Cardiac fibroblast (primary cell): ENCODE measurements around the gene EGF.
"Not testable (repeated sequence)": the region's sequence is repeated elsewhere in the genome, so short reads cannot be mapped to it uniquely, and the experiment has no call there.

Source experiments
- DNase-seq, 2 donors: peaks; one replicate each; pipeline versions ENCODE4 v3.0.0 to v3.0.0-alpha.2; 2010; ENCODE audit warnings: low read depth in 2 of 2
- H3K4me3 ChIP-seq, 2 donors: replicated peaks in 1 of 2; 1 replicate in 1 of 2; 2 replicates in 1 of 2; pipeline ENCODE4 v1.5.1; 2011; ENCODE audit warnings: low read depth in 2 of 2, low read length in 2 of 2, mild to moderate bottlenecking in 2 of 2, moderate library complexity in 1 of 2
- CTCF ChIP-seq: IDR thresholded peaks from one replicate; pipeline ENCODE4 v1.5.1; 2011; ENCODE audit warnings: low read depth, mild to moderate bottlenecking, low read length, inconsistent platforms

The EGF gene

DNA sequence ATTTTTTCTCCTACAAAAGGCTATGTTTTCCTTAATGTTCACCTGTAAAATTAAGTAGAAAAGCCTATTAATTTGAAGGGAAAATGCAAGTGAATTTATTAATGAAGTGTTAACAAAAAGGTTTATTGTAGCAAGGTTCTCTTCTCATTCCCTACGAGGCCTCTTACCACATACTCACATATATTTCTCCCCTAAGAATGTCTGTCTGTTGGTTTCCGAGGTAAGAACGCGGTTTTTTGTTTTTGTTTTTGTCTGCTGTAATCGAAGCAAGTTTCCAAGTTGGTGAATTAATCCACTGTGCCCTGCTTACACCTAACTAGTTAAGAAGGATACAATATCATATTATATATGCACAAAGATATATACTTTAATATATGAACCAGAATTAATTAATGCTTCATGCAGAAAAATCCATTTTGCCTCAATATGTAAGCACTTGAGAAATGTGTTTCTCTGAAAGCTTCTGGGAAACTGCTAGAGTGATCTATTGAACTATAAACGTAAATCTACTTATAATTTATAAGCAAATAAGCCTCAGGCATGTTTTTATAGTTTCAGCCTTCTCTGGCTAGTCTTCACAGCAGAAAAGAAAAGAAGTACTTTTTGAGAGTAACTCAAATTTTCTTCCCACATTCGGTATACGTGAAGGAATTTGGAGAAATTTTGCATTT is 120.8 kb downstream of the EGF start:
- DNase-seq, result no peak
- no peak for TF ChIP-seq CTCF
- no peak overlapping the region for H3K4me3 ChIP-seq

DNA sequence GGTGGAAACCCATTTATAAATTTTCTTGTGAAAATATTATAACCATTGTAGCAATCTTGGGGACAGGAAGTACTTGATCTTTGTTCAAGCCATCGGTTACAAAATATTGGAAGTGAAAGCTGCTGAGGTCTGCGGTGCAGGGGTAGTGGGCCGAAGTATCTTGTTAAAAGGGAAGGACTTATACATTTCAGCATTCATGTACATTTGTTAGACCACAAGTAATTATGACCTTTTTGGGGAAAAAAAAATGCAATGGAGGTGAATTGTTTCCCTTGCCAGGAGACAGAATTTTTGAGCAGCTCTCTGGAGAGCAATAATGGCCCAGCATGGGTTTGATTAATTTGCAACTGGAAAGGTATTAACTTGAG is 121.3 kb downstream of the EGF start:
- DNase-seq, result no peak
- TF ChIP-seq CTCF, result no peak
- H3K4me3 ChIP-seq, result no peak overlapping the region

DNA sequence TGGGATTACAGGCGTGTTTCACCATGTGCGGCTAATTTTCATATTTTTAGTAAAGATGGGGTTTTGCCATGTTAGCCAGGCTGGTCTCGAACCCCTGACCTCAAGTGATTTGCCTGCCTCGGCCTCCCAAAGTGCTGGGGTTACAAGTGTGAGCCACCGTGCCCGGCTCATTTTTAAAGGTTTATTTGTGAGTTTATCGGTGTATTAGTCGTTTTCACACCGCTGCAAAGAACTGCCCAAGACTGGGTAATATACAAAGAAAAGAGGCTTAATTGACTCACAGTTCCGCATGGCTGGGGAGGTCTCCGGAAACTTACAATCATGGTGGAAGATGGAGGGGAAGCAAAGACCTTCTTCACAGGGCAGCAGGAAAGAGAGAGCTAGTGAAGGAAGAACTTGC is 126.5 kb downstream of the EGF start:
- not testable (repeated sequence) for H3K4me3 ChIP-seq, DNase-seq

DNA sequence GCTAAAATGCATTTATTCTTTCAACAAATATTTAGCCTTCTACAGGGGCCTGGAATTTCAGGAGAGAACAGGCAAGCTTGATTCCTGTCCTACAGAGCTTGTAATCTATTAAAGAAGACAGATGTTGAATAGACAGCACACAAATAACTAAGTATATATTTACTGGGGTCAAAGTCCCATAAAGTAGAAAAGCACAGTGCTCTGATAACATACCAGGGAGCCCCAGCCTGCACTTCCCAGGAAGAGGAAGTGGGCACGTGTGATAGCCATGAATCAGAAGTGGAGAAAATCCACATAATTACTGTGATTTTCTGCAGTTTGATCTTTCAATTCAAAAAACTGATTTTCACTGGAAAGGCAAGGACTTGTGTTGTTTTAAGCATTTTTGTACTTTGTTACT is 129.1 kb downstream of the EGF start:
- DNase-seq, result no peak
- no peak for TF ChIP-seq CTCF
- no peak overlapping the region for H3K4me3 ChIP-seq

DNA sequence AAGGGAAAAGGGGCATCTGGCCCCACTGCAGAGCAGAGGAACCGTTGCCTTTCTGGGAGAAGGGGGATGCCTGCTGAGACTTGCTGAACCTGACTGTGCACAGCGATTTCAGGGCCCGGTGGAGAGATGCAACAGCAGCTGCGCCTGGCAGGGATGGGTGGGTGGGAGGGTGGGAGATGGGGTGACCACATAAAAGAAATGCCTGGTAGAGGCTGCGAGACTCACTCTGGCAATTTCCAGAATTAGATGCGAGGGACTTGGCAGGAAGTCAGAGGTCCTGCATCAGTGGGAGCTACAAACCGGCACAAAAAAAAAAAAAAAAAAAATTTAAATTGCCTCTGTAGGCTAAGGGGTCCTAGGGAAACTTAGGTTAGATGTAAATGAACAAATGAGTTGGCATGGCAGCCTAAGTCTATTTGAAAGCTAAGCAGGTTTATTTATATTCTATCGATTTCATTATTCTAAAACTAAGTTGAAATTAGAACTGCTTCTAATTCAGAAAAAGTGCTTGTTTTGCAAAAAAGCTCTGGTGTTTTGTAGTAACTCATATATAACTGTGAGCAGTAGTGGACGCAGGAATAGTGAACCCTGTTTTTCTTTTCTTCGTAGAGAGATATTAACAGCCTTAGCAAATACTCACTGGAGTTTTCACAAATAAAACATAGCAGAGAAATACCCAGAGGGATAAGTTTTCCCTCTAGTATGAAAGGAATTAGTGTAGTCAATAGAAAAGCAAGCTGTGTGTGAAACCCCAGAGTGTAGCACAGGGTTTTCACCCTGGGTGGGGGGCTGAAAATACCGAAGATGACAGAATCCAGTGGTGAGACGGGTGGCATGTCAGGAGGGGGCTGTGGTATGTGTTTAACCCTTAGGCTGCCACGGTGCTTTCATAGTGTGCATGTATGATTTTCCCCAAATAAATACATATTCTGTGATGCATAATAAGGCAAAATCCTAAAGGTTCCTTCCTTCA is 130.1 kb downstream of the EGF start:
- no peak for DNase-seq
- H3K4me3 ChIP-seq, result no peak overlapping the region
- TF ChIP-seq CTCF, result no peak

DNA sequence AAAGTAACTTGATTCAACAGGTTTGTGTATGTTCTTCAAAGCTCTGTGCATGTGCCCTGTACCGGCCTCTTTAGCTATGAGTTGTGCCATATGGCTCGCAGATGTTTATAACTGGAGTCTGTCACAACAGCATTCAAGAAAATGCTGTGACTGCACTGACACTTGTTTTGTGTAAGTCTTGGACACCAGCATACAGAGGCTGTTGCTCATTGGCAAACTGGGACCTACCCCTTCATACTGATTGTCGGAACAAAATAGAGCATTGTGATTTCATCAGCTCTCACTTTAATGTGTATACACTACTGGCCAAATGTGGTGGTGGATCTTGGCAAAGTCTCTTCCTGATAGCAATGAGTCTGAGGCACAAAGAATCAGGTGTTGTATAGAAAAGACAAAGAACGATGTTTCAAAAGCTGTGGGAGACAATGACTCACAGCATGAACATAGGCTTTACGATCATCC is 133.9 kb downstream of the EGF start:
- H3K4me3 ChIP-seq, result no peak overlapping the region
- no peak for DNase-seq
- TF ChIP-seq CTCF, result no peak
